OCI-LY7 (cell line): ENCODE data around the gene SLC6A18.

ENCODE experiments used
- EZH2phosphoT487 ChIP-seq: fragments of 200-600 bp; sonication (generic); IDR thresholded peaks from 2 replicates; pipeline ENCODE4 v1.6.1; 2018; ENCODE audit warnings: low read depth, borderline replicate concordance, mild to moderate bottlenecking, mixed run types, antibody characterized with exemption, low read length, moderate library complexity, mixed read lengths
- TF ChIP-seq, protein P1 (sequence below): fragments of 200-600 bp; sonication (generic); conservative IDR thresholded peaks from 2 replicates; pipeline ENCODE4 v1.5.1; 2014; ENCODE audit warnings: mild to moderate bottlenecking, antibody characterized with exemption, low read length, moderate library complexity, mixed read lengths

DNA sequence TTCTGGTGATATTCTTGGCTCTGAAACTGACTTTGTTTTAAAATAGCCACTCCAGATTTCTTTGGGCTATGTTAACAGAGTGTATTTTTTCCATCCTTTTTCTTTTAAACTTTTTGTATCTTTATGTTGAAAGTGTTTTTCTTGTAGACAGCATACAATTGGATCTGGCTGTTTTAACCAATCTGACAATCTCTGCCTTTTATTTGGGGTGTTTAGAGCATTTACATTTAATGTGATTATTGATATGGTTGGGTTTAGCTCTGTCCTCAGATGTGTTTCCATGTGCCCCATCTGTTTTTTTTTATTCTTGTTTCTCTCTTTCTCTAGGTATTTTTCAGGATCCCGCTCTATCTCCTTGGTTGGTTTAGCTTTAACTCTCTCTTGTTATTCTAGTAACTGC lies 10.7 kb downstream of the SLC6A18 start:
- TF ChIP-seq, protein P1, sequence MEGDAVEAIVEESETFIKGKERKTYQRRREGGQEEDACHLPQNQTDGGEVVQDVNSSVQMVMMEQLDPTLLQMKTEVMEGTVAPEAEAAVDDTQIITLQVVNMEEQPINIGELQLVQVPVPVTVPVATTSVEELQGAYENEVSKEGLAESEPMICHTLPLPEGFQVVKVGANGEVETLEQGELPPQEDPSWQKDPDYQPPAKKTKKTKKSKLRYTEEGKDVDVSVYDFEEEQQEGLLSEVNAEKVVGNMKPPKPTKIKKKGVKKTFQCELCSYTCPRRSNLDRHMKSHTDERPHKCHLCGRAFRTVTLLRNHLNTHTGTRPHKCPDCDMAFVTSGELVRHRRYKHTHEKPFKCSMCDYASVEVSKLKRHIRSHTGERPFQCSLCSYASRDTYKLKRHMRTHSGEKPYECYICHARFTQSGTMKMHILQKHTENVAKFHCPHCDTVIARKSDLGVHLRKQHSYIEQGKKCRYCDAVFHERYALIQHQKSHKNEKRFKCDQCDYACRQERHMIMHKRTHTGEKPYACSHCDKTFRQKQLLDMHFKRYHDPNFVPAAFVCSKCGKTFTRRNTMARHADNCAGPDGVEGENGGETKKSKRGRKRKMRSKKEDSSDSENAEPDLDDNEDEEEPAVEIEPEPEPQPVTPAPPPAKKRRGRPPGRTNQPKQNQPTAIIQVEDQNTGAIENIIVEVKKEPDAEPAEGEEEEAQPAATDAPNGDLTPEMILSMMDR = no peak
- TF ChIP-seq EZH2phosphoT487 = no peak
